SK-N-SH (cell line): ENCODE measurements around the gene SH2D5. TPM values are rescaled to one million over a fixed set of nuclear protein-coding genes. Genes with fewer than 3 reads are reported as not detected.

Source experiments
- CTCF ChIA-PET: fragments of 300-600, 350-600 bp; formaldehyde crosslinking; extraction: SDS; loops from one replicate; lab custom pipeline; 2021; lab: Yijun Ruan, JAX
- POLR2A ChIA-PET: fragments of 350-600 bp; sonication (Branson Sonifier 250); formaldehyde crosslinking; extraction: SDS; loops from one replicate; lab custom pipeline; 2020; ENCODE audit warnings: antibody characterized with exemption, inconsistent platforms; lab: Yijun Ruan, JAX
- DNase-seq: peaks from one replicate; pipeline ENCODE4 v3.0.0; 2012
- H2AFZ ChIP-seq: fragments of 200-600 bp; sonication (generic); 2 replicates; pipeline ENCODE4 v1.8.1; 2016; ENCODE audit warnings: antibody characterized with exemption, mild to moderate bottlenecking, low read depth
- H3F3A ChIP-seq: fragments of 200-600 bp; sonication (generic); replicated peaks from 2 replicates; pipeline ENCODE3; 2016; ENCODE audit warnings: antibody characterized with exemption, mild to moderate bottlenecking; ENCODE audit not compliant: insufficient read depth
- H3K27ac ChIP-seq, 2 experiments: fragments of 200-500 bp in 1 of 2; fragments of 200-600 bp in 1 of 2; sonication (Bioruptor generic) in 1 of 2; sonication (generic), shearing (Covaris generic) in 1 of 2; 2 replicates each; pipeline versions ENCODE4 v1.5.1 to v1.6.1; 2014 to 2016; ENCODE audit warnings: low read depth in 2 of 2, inconsistent platforms in 1 of 2, low read length in 1 of 2, mild to moderate bottlenecking in 1 of 2, mixed read lengths in 1 of 2
- H3K27me3 ChIP-seq: fragments of 200-600 bp; sonication (generic), shearing (Covaris generic); 2 replicates; pipeline ENCODE4 v1.6.1; 2016; ENCODE audit warnings: mixed run types; ENCODE audit not compliant: insufficient read depth
- H3K36me3 ChIP-seq, 2 experiments: fragments of 200-500 bp in 1 of 2; fragments of 200-600 bp in 1 of 2; sonication (Bioruptor generic) in 1 of 2; sonication (generic) in 1 of 2; replicated peaks in 1 of 2; 2 replicates each; pipeline versions ENCODE3 to v1.5.1; 2014 to 2016; ENCODE audit warnings: low read length in 1 of 2, mild to moderate bottlenecking in 1 of 2; ENCODE audit not compliant: insufficient read depth in 2 of 2, control insufficient read depth in 1 of 2
- H3K4me1 ChIP-seq, 2 experiments: fragments of 200-500 bp in 1 of 2; fragments of 200-600 bp in 1 of 2; sonication (Bioruptor generic) in 1 of 2; sonication (generic), shearing (Covaris generic) in 1 of 2; 2 replicates each; pipeline versions ENCODE4 v1.5.1 to v1.6.1; 2014 to 2016; ENCODE audit warnings: low read depth in 1 of 2, low read length in 1 of 2, mixed run types in 1 of 2; ENCODE audit not compliant: insufficient read depth in 2 of 2, control insufficient read depth in 1 of 2
- H3K4me2 ChIP-seq: fragments of 200-600 bp; sonication (generic), shearing (Covaris generic); 2 replicates; pipeline ENCODE4 v1.6.1; 2017; ENCODE audit warnings: mixed run types
- H3K4me3 ChIP-seq, 2 experiments: fragments of 200-500 bp in 1 of 2; fragments of 200-600 bp in 1 of 2; sonication (Bioruptor generic) in 1 of 2; sonication (generic), shearing (Covaris generic) in 1 of 2; 2 replicates each; pipeline versions ENCODE4 v1.5.1 to v1.8.1; 2014 to 2016; ENCODE audit warnings: low read depth in 2 of 2, inconsistent platforms in 1 of 2, low read length in 1 of 2, mild to moderate bottlenecking in 1 of 2, mixed read lengths in 1 of 2, moderate library complexity in 1 of 2
- H3K79me2 ChIP-seq: fragments of 200-600 bp; sonication (generic); 2 replicates; pipeline ENCODE4 v1.8.1; 2017; ENCODE audit warnings: mild to moderate bottlenecking; ENCODE audit not compliant: insufficient read depth
- H3K9ac ChIP-seq: fragments of 200-600 bp; sonication (generic); 2 replicates; pipeline ENCODE4 v1.6.1; 2017; ENCODE audit warnings: mixed run types
- H3K9me2 ChIP-seq: fragments of 200-600 bp; sonication (generic); 2 replicates; pipeline ENCODE4 v1.6.1; 2017; ENCODE audit warnings: mixed run types
- H3K9me3 ChIP-seq: fragments of 200-600 bp; sonication (generic); 2 replicates; pipeline ENCODE4 v1.6.1; 2017; ENCODE audit warnings: mixed run types, mild to moderate bottlenecking, moderate library complexity
- H4K20me1 ChIP-seq: fragments of 200-600 bp; sonication (generic); 2 replicates; pipeline ENCODE4 v1.6.1; 2017; ENCODE audit warnings: mild to moderate bottlenecking, mixed run types; ENCODE audit not compliant: insufficient read depth
- CHD2 ChIP-seq: fragments of 150-350 bp; IDR thresholded peaks from 2 replicates; pipeline ENCODE4 v1.6.1; 2018; ENCODE audit warnings: low read length; ENCODE audit not compliant: partially characterized antibody
- CTCF ChIP-seq: fragments of 200-600 bp; sonication (generic); IDR thresholded peaks from 2 replicates; pipeline ENCODE4 v1.6.1; 2017; ENCODE audit warnings: antibody characterized with exemption, mild to moderate bottlenecking, moderate library complexity
- ELF1 ChIP-seq: IDR thresholded peaks from 2 replicates; pipeline ENCODE4 v1.4.0; 2012
- EP300 ChIP-seq, 2 experiments: IDR thresholded peaks; 2 replicates each; pipeline versions ENCODE4 v1.4.0 to v1.6.1; 2012; ENCODE audit warnings: borderline replicate concordance in 1 of 2, low read depth in 1 of 2, low read length in 1 of 2
- EZH2phosphoT487 ChIP-seq: fragments of 200-600 bp; sonication (generic); IDR thresholded peaks from 2 replicates; pipeline ENCODE4 v1.6.1; 2017; ENCODE audit warnings: low read depth, mixed run types, mild to moderate bottlenecking, antibody characterized with exemption, moderate library complexity, borderline replicate concordance
- FOSL2 ChIP-seq: IDR thresholded peaks from 2 replicates; pipeline ENCODE4 v1.4.0; 2012; ENCODE audit warnings: low read depth, mild to moderate bottlenecking, moderate library complexity, borderline replicate concordance
- FOXJ3 ChIP-seq: sonication (generic); formaldehyde crosslinking; IDR thresholded peaks from 2 replicates; pipeline ENCODE4 v1.5.1; 2020; ENCODE audit warnings: mild to moderate bottlenecking, missing genetic modification reagents
- FOXM1 ChIP-seq: IDR thresholded peaks from 2 replicates; pipeline ENCODE4 v1.4.0; 2012; ENCODE audit warnings: low read depth, mild to moderate bottlenecking
- GABPA ChIP-seq: IDR thresholded peaks from 2 replicates; pipeline ENCODE4 v1.4.0; 2012; ENCODE audit warnings: low read depth, mild to moderate bottlenecking
- JUND ChIP-seq: IDR thresholded peaks from 2 replicates; pipeline ENCODE4 v1.4.0; 2012
- MEF2A ChIP-seq: IDR thresholded peaks from 2 replicates; pipeline ENCODE4 v1.4.0; 2012; ENCODE audit warnings: low read depth, borderline replicate concordance
- MXI1 ChIP-seq: IDR thresholded peaks from 2 replicates; pipeline ENCODE4 v1.6.1; 2012; ENCODE audit warnings: mild to moderate bottlenecking, low read depth, low read length, improper control_type of control experiment
- POLR2AphosphoS5 ChIP-seq: IDR thresholded peaks from 2 replicates; pipeline ENCODE4 v1.6.1; 2012; ENCODE audit warnings: low read depth, low read length
- RCOR1 ChIP-seq: fragments of 150-350 bp; IDR thresholded peaks from 2 replicates; pipeline ENCODE4 v1.6.1; 2017; ENCODE audit warnings: antibody characterized with exemption, low read length
- RFX5 ChIP-seq: IDR thresholded peaks from 2 replicates; pipeline ENCODE4 v1.6.1; 2012; ENCODE audit warnings: mild to moderate bottlenecking, improper control_type of control experiment, low read length
- SIN3A ChIP-seq: IDR thresholded peaks from 2 replicates; pipeline ENCODE4 v1.6.1; 2012; ENCODE audit warnings: low read depth, mild to moderate bottlenecking, low read length, moderate library complexity, borderline replicate concordance
- SMC3 ChIP-seq: IDR thresholded peaks from 2 replicates; pipeline ENCODE4 v1.6.1; 2012; ENCODE audit warnings: low read depth, low read length, improper control_type of control experiment
- TCF12 ChIP-seq: IDR thresholded peaks from 2 replicates; pipeline ENCODE4 v1.4.0; 2012
- TEAD4 ChIP-seq: IDR thresholded peaks from 2 replicates; pipeline ENCODE4 v1.4.0; 2012; ENCODE audit warnings: mild to moderate bottlenecking, borderline replicate concordance; ENCODE audit not compliant: insufficient read depth
- USF2 ChIP-seq: fragments of 150-350 bp; IDR thresholded peaks from 2 replicates; pipeline ENCODE4 v1.6.1; 2017; ENCODE audit warnings: antibody characterized with exemption, low read length, low read depth, borderline replicate concordance
- ZBTB33 ChIP-seq: IDR thresholded peaks from 2 replicates; pipeline ENCODE4 v1.4.0; 2012; ENCODE audit warnings: low read depth, borderline replicate concordance
- WGBS: methylation state at CpG from one replicate; pipeline ENCODE4 v1.1.6; 2017; ENCODE audit warnings: low lambda C conversion rate; 5-methylcytosine and 5-hydroxymethylcytosine counted together
- polyA plus RNA-seq, 3 experiments: library from polyadenylated mRNA; depleted of rRNA; stranded (reverse); fragments of >200 nt; gene quantifications; 2 replicates each; pipeline ENCODE4 v1.2.3, GENCODE V29; 2012
- TF ChIP-seq, protein P1 (sequence below): IDR thresholded peaks from 2 replicates; pipeline ENCODE4; 2012
- TF ChIP-seq, protein P2 (sequence below): fragments of 150-350 bp; IDR thresholded peaks from 2 replicates; pipeline ENCODE4 v1.6.1; 2016; ENCODE audit warnings: mild to moderate bottlenecking, low read depth, low read length

SH2D5 gene
- polyA plus RNA-seq, 1 of the 3 experiments (the other 2 are of a cell fraction): 6.1 TPM

DNA sequence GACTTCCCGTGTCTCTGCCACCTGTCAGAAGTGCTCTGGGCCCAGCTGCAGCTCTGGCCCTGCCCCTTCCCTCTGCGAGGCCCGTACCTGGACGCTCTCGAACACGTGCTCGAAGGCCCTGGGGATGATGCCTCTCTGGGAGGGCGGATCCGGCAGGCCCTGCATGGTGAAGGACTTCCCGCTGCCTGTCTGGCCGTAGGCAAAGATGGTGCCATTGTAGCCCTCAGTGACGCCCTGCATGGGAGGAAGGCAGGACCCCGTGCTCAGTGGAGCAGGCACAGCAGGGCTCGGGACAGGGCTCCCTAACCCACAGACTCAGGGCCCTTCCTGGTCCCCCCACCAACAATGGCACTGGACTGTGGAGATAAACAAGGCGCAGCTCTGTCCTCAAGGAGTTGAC is 17.1 kb downstream of the SH2D5 start:
- H3K9me3 ChIP-seq: no peaks in the 10 kb centered on the region
- H3K9ac ChIP-seq: no peak overlapping the region
- no peaks in the 10 kb centered on the region for H3K36me3 ChIP-seq
- H3F3A ChIP-seq: no peaks in the 10 kb centered on the region
- no peaks in the 10 kb centered on the region for H3K27me3 ChIP-seq
- no peaks in the 10 kb centered on the region for H3K9me2 ChIP-seq
- CTCF ChIA-PET: interaction anchor here (0.8 kb wide), 1 partner anchor 18 kb away, joined by 4 read pairs; no protein-coding TSS in a partner anchor
- H3K27ac ChIP-seq: no peak overlapping the region
- H4K20me1 ChIP-seq: no peaks in the 10 kb centered on the region
- H2AFZ ChIP-seq: no peak overlapping the region
- TF ChIP-seq FOSL2 (no peak), CHD2 (no peak), GABPA (no peak), ZBTB33 (no peak), EZH2phosphoT487 (no peak), FOXJ3 (CRISPR knock-in tag) (no peak), RFX5 (no peak), ELF1 (no peak), SMC3 (no peak), EP300 (IDR thresholded peaks at IDR 0.05; ENCODE audit: borderline replicate concordance in 1 of 2, low read depth in 1 of 2, low read length in 1 of 2) (no peak)
- TF ChIP-seq, protein P1, sequence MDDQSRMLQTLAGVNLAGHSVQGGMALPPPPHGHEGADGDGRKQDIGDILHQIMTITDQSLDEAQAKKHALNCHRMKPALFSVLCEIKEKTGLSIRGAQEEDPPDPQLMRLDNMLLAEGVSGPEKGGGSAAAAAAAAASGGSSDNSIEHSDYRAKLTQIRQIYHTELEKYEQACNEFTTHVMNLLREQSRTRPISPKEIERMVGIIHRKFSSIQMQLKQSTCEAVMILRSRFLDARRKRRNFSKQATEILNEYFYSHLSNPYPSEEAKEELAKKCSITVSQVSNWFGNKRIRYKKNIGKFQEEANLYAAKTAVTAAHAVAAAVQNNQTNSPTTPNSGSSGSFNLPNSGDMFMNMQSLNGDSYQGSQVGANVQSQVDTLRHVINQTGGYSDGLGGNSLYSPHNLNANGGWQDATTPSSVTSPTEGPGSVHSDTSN: no peak
- WGBS: 94% methylated on average over 13 of the region's 15 CpGs
- DNase-seq: no peak
- POLR2A ChIA-PET: no interaction called here
- H3K4me2 ChIP-seq: no peak overlapping the region
- H3K4me3 ChIP-seq: no peak overlapping the region
- peaks cover 0 to 9% of the 10 kb centered on the region in 2 experiments; a peak in 1 of 4 replicates for H3K4me1 ChIP-seq
- H3K79me2 ChIP-seq: no peaks in the 10 kb centered on the region

GRCh38 chr1:20713440-20713839 is 19.1 kb downstream of the SH2D5 start:
- Histone ChIP-seq H3K36me3 (no peaks in the 10 kb centered on the region), H3K27me3 (no peaks in the 10 kb centered on the region), H3F3A (no peaks in the 10 kb centered on the region), H3K4me1 (peaks cover 0 to 9% of the 10 kb centered on the region in 2 experiments; a peak in 1 of 4 replicates), H3K4me2 (no peak overlapping the region), H3K9me2 (no peaks in the 10 kb centered on the region), H2AFZ (no peak overlapping the region), H3K9me3 (no peaks in the 10 kb centered on the region), H3K27ac (no peak overlapping the region), H3K4me3 (no peak overlapping the region), H3K79me2 (no peaks in the 10 kb centered on the region), H4K20me1 (no peaks in the 10 kb centered on the region), H3K9ac (no peak overlapping the region)
- POLR2A ChIA-PET: no interaction called here
- DNase-seq: no peak
- CTCF ChIA-PET: no interaction called here
- WGBS: 98% methylated on average over 6 of the region's 6 CpGs
- TF ChIP-seq TEAD4 (no peak), SMC3 (no peak), FOXM1 (no peak), CTCF (no peak), TCF12 (no peak), USF2 (no peak), MEF2A (no peak), FOSL2 (no peak), GABPA (no peak), POLR2AphosphoS5 (no peak), ELF1 (no peak), RCOR1 (no peak), FOXJ3 (CRISPR knock-in tag) (no peak), SIN3A (no peak), JUND (no peak), MXI1 (no peak)
- TF ChIP-seq, protein P2, sequence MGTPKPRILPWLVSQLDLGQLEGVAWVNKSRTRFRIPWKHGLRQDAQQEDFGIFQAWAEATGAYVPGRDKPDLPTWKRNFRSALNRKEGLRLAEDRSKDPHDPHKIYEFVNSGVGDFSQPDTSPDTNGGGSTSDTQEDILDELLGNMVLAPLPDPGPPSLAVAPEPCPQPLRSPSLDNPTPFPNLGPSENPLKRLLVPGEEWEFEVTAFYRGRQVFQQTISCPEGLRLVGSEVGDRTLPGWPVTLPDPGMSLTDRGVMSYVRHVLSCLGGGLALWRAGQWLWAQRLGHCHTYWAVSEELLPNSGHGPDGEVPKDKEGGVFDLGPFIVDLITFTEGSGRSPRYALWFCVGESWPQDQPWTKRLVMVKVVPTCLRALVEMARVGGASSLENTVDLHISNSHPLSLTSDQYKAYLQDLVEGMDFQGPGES: no peak
